Measurements from ENCODE around the gene ABCD1.

ABCD1 gene

DNA sequence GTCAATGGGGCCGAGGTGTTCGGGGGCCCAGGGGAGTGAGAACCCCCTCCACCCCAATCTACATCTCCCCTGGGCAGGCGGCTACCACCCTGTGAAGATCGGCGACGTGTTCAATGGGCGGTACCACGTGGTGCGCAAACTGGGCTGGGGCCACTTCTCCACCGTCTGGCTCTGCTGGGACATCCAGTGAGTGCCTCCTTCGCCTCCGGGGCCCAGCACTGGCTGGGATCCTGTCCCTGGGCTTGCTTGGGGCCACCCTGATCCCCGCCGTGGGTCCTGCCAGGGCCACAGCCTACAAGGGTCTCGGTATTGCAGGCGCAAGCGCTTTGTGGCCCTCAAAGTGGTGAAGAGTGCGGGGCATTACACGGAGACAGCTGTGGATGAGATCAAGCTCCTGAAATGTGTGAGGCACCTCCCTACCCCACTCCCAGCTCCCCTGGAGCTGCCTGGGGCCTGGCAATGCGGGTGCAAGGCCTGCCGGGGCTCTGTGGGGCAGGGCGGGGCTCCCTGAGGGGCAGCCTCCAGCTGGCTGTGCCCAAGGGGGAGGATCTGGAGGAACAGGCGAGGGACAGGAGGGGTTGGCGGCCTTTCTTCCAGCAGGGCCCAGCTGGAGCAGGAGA is 56.9 kb downstream of the ABCD1 start (continued):
- TF ChIP-seq, protein P1, sequence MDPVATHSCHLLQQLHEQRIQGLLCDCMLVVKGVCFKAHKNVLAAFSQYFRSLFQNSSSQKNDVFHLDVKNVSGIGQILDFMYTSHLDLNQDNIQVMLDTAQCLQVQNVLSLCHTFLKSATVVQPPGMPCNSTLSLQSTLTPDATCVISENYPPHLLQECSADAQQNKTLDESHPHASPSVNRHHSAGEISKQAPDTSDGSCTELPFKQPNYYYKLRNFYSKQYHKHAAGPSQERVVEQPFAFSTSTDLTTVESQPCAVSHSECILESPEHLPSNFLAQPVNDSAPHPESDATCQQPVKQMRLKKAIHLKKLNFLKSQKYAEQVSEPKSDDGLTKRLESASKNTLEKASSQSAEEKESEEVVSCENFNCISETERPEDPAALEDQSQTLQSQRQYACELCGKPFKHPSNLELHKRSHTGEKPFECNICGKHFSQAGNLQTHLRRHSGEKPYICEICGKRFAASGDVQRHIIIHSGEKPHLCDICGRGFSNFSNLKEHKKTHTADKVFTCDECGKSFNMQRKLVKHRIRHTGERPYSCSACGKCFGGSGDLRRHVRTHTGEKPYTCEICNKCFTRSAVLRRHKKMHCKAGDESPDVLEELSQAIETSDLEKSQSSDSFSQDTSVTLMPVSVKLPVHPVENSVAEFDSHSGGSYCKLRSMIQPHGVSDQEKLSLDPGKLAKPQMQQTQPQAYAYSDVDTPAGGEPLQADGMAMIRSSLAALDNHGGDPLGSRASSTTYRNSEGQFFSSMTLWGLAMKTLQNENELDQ (tag by site-specific recombination; IDR thresholded peaks at IDR 0.05; ENCODE audit: low read depth): no peak
- TF ChIP-seq ZNF623 (tag by site-specific recombination; IDR thresholded peaks at IDR 0.05): no peak
- TF ChIP-seq, protein P2, sequence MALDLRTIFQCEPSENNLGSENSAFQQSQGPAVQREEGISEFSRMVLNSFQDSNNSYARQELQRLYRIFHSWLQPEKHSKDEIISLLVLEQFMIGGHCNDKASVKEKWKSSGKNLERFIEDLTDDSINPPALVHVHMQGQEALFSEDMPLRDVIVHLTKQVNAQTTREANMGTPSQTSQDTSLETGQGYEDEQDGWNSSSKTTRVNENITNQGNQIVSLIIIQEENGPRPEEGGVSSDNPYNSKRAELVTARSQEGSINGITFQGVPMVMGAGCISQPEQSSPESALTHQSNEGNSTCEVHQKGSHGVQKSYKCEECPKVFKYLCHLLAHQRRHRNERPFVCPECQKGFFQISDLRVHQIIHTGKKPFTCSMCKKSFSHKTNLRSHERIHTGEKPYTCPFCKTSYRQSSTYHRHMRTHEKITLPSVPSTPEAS (tag by site-specific recombination; IDR thresholded peaks at IDR 0.05): no peak

DNA sequence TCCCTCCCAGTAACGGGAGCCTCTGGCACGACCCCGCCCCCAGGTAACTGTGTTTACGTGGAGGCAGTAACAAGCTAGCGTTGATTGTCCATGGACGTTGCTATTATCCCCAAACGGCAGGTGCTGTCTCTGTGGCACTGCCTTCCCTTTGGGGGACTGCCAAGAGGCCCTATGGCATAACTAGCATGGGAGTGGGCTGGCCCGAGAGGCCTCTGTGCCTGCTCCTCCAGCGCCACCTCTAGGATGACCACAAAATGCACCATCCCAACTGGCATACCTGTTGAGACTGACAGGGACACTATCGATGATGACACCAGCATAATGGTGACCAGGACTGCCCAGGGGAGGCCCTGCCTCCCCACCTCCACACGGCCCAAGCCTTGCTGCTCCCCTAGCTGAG is 57.7 kb downstream of the ABCD1 start:
- POLR2A ChIA-PET: interaction anchor here (1.2 to 3.3 kb wide), 4 partner anchors 9 to 153 kb away, joined by 3 to 16 read pairs (median 6); partner anchors contain the start of genes IDH3G, NAA10 and SSR4
- TF ChIP-seq, protein P3, sequence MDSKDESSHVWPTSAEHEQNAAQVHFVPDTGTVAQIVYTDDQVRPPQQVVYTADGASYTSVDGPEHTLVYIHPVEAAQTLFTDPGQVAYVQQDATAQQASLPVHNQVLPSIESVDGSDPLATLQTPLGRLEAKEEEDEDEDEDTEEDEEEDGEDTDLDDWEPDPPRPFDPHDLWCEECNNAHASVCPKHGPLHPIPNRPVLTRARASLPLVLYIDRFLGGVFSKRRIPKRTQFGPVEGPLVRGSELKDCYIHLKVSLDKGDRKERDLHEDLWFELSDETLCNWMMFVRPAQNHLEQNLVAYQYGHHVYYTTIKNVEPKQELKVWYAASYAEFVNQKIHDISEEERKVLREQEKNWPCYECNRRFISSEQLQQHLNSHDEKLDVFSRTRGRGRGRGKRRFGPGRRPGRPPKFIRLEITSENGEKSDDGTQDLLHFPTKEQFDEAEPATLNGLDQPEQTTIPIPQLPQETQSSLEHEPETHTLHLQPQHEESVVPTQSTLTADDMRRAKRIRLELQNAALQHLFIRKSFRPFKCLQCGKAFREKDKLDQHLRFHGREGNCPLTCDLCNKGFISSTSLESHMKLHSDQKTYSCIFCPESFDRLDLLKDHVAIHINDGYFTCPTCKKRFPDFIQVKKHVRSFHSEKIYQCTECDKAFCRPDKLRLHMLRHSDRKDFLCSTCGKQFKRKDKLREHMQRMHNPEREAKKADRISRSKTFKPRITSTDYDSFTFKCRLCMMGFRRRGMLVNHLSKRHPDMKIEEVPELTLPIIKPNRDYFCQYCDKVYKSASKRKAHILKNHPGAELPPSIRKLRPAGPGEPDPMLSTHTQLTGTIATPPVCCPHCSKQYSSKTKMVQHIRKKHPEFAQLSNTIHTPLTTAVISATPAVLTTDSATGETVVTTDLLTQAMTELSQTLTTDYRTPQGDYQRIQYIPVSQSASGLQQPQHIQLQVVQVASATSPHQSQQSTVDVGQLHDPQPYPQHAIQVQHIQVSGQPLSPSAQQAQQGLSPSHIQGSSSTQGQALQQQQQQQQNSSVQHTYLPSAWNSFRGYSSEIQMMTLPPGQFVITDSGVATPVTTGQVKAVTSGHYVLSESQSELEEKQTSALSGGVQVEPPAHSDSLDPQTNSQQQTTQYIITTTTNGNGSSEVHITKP (tag by site-specific recombination; IDR thresholded peaks at IDR 0.05): peak; percentile 65
- 0 out of 2 replicates have a peak, but pooled peaks have one; percentile 41 for TF ChIP-seq SCRT1 (tag by site-specific recombination; IDR thresholded peaks at IDR 0.05; ENCODE audit: borderline replicate concordance)
- peak; percentile 65 for TF ChIP-seq SCRT2 (tag by site-specific recombination; IDR thresholded peaks at IDR 0.05)
- TF ChIP-seq, protein P4, sequence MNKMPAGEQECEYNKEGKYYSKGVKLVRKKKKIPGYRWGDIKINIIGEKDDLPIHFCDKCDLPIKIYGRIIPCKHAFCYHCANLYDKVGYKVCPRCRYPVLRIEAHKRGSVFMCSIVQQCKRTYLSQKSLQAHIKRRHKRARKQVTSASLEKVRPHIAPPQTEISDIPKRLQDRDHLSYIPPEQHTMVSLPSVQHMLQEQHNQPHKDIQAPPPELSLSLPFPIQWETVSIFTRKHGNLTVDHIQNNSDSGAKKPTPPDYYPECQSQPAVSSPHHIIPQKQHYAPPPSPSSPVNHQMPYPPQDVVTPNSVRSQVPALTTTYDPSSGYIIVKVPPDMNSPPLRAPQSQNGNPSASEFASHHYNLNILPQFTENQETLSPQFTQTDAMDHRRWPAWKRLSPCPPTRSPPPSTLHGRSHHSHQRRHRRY (tag by site-specific recombination; IDR thresholded peaks at IDR 0.05): no peak
- TF ChIP-seq, protein P5, sequence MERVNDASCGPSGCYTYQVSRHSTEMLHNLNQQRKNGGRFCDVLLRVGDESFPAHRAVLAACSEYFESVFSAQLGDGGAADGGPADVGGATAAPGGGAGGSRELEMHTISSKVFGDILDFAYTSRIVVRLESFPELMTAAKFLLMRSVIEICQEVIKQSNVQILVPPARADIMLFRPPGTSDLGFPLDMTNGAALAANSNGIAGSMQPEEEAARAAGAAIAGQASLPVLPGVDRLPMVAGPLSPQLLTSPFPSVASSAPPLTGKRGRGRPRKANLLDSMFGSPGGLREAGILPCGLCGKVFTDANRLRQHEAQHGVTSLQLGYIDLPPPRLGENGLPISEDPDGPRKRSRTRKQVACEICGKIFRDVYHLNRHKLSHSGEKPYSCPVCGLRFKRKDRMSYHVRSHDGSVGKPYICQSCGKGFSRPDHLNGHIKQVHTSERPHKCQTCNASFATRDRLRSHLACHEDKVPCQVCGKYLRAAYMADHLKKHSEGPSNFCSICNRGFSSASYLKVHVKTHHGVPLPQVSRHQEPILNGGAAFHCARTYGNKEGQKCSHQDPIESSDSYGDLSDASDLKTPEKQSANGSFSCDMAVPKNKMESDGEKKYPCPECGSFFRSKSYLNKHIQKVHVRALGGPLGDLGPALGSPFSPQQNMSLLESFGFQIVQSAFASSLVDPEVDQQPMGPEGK (tag by site-specific recombination; IDR thresholded peaks at IDR 0.05): 0 out of 2 replicates have a peak, but pooled peaks have one; percentile 3

DNA sequence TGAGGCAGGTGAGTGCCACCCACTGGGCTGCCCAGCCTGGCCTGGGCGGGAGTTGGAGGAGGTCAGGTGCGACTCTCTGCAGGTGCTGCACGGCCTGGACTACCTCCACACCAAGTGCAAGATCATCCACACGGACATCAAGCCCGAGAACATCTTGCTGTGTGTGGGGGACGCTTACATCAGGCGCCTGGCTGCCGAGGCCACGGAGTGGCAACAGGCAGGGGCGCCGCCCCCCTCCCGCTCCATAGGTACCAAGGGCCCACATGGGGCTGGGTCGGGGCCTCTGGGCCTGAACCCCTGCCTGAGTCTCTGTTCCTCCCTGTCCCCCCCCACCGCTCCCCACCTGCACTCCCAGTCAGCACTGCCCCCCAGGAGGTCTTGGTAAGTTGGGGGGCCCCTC is 58.2 kb downstream of the ABCD1 start:
- Histone ChIP-seq H3K36me3 (ENCODE audit: control insufficient read depth in 2 of 2, insufficient read depth in 1 of 2, low read length in 2 of 2) (peaks cover 0 to 31% of the 10 kb centered on the region in 2 experiments; a peak in 1 of 3 replicates), H3K9me3 (ENCODE audit: control insufficient read depth, insufficient read depth, low read depth, low read length) (no peaks in the 10 kb centered on the region), H3K4me3 (ENCODE audit: low read depth, low read length) (no peak overlapping the region), H3K27ac (ENCODE audit: extremely low read depth, low read depth, low read length) (no peak overlapping the region), H3K4me1 (ENCODE audit: control insufficient read depth, insufficient read depth, low read length) (no peaks in the 10 kb centered on the region)
- ChIA-PET POLR2A (interaction anchor here (1.2 to 2.5 kb wide), 3 partner anchors 17 to 152 kb away, joined by 3 to 7 read pairs (median 3); partner anchors contain the start of gene NAA10), CTCF (interaction anchor here (1.3 to 2.0 kb wide), 2 partner anchors 11 to 19 kb away, joined by 3 to 10 read pairs; partner anchors contain the start of gene PLXNB3)
- TF ChIP-seq, protein P6, sequence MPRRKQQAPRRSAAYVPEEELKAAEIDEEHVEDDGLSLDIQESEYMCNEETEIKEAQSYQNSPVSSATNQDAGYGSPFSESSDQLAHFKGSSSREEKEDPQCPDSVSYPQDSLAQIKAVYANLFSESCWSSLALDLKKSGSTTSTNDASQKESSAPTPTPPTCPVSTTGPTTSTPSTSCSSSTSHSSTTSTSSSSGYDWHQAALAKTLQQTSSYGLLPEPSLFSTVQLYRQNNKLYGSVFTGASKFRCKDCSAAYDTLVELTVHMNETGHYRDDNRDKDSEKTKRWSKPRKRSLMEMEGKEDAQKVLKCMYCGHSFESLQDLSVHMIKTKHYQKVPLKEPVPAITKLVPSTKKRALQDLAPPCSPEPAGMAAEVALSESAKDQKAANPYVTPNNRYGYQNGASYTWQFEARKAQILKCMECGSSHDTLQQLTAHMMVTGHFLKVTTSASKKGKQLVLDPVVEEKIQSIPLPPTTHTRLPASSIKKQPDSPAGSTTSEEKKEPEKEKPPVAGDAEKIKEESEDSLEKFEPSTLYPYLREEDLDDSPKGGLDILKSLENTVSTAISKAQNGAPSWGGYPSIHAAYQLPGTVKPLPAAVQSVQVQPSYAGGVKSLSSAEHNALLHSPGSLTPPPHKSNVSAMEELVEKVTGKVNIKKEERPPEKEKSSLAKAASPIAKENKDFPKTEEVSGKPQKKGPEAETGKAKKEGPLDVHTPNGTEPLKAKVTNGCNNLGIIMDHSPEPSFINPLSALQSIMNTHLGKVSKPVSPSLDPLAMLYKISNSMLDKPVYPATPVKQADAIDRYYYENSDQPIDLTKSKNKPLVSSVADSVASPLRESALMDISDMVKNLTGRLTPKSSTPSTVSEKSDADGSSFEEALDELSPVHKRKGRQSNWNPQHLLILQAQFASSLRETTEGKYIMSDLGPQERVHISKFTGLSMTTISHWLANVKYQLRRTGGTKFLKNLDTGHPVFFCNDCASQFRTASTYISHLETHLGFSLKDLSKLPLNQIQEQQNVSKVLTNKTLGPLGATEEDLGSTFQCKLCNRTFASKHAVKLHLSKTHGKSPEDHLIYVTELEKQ (tag by site-specific recombination; IDR thresholded peaks at IDR 0.05; ENCODE audit: borderline replicate concordance): no peak
- TF ChIP-seq, protein P7, sequence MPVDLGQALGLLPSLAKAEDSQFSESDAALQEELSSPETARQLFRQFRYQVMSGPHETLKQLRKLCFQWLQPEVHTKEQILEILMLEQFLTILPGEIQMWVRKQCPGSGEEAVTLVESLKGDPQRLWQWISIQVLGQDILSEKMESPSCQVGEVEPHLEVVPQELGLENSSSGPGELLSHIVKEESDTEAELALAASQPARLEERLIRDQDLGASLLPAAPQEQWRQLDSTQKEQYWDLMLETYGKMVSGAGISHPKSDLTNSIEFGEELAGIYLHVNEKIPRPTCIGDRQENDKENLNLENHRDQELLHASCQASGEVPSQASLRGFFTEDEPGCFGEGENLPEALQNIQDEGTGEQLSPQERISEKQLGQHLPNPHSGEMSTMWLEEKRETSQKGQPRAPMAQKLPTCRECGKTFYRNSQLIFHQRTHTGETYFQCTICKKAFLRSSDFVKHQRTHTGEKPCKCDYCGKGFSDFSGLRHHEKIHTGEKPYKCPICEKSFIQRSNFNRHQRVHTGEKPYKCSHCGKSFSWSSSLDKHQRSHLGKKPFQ (tag by site-specific recombination; IDR thresholded peaks at IDR 0.05): no peak
- TF ChIP-seq ZNF433 (tag by site-specific recombination; IDR thresholded peaks at IDR 0.05; ENCODE audit: low read depth) (no peak), KLF7 (tag by site-specific recombination; IDR thresholded peaks at IDR 0.05; ENCODE audit: borderline replicate concordance) (no peak), ZNF23 (tag by site-specific recombination; IDR thresholded peaks at IDR 0.05; ENCODE audit: borderline replicate concordance) (no peak), ZNF629 (tag by site-specific recombination; IDR thresholded peaks at IDR 0.05) (no peak)

More for the DNA sequence above, 57.7 kb downstream of the ABCD1 start:
- Histone ChIP-seq H3K9me3 (ENCODE audit: control insufficient read depth, insufficient read depth, low read depth, low read length) (no peaks in the 10 kb centered on the region), H3K27ac (ENCODE audit: extremely low read depth, low read depth, low read length) (no peak overlapping the region), H3K4me1 (ENCODE audit: control insufficient read depth, insufficient read depth, low read length) (no peaks in the 10 kb centered on the region), H3K4me3 (ENCODE audit: low read depth, low read length) (no peak overlapping the region), H3K36me3 (ENCODE audit: control insufficient read depth in 2 of 2, insufficient read depth in 1 of 2, low read length in 2 of 2) (peaks cover 0 to 26% of the 10 kb centered on the region in 2 experiments; a peak in 1 of 3 replicates)
- CTCF ChIA-PET: interaction anchor here (1.2 to 2.0 kb wide), 3 partner anchors 11 to 170 kb away, joined by 3 to 10 read pairs (median 3); partner anchors contain the start of gene PLXNB3

Measured in HEK293 (cell line).